Skeletal muscle tissue (tissue), 4 donors: ENCODE measurements around the gene RSBN1L. TPM values are rescaled to one million over a fixed set of nuclear protein-coding genes. Genes with fewer than 3 reads are reported as not detected.

Experiments used
- H3K27ac ChIP-seq: one replicate; pipeline ENCODE4 v1.7.0; 2013; ENCODE audit warnings: mild to moderate bottlenecking, low read depth, low read length, inconsistent platforms
- H3K27me3 ChIP-seq, 3 donors: one replicate each; pipeline ENCODE4 v1.7.0; 2013; ENCODE audit warnings: low read length in 3 of 3; ENCODE audit not compliant: control insufficient read depth in 3 of 3, insufficient read depth in 3 of 3
- H3K36me3 ChIP-seq, 3 donors: one replicate each; pipeline ENCODE4 v1.7.0; 2013; ENCODE audit warnings: low read length in 3 of 3; ENCODE audit not compliant: control insufficient read depth in 3 of 3, insufficient read depth in 3 of 3
- H3K4me1 ChIP-seq, 3 donors: one replicate each; pipeline ENCODE4 v1.7.0; 2013; ENCODE audit warnings: low read length in 3 of 3, mild to moderate bottlenecking in 3 of 3; ENCODE audit not compliant: control insufficient read depth in 3 of 3, insufficient read depth in 3 of 3
- H3K4me3 ChIP-seq, 3 donors: one replicate each; pipeline ENCODE4 v1.7.0; 2013; ENCODE audit warnings: low read length in 3 of 3
- H3K9ac ChIP-seq, 3 donors: one replicate each; pipeline ENCODE4 v1.7.0; 2013; ENCODE audit warnings: low read length in 3 of 3, mild to moderate bottlenecking in 3 of 3, moderate library complexity in 2 of 3, low read depth in 1 of 3
- H3K9me3 ChIP-seq, 3 donors: one replicate each; pipeline ENCODE4 v1.7.0; 2013; ENCODE audit warnings: low read length in 3 of 3; ENCODE audit not compliant: control insufficient read depth in 3 of 3
- total RNA-seq: library from RNA; depleted of rRNA; stranded (reverse); fragments of >200 nt; gene quantifications from one replicate; pipeline ENCODE4 v1.2.3, GENCODE V29; 2014
- donor health status: Osteomylitis.

Gene RSBN1L
- total RNA-seq, 1 donor from 2014 or later = 24.0 TPM

- Histone ChIP-seq H3K9me3 (no peaks in the 10 kb centered on the region), H3K4me3 (no peak overlapping the region), H3K9ac (no peak overlapping the region), H3K27me3 (no peaks in the 10 kb centered on the region), H3K36me3 (peaks cover 0 to 6% (median 4%) of the 10 kb centered on the region in 3 donors), H3K27ac (no peak overlapping the region), H3K4me1 (peaks cover 0 to 5% (median 0%) of the 10 kb centered on the region in 3 donors)
These were observed 42.6 kb downstream of the RSBN1L start for GRCh38 chr7:77738871-77739270.

GRCh38 chr7:77740257-77740656 is 44.0 kb downstream of the RSBN1L start:
- Histone ChIP-seq H3K36me3 (peaks cover 0 to 6% (median 6%) of the 10 kb centered on the region in 3 donors), H3K9me3 (no peaks in the 10 kb centered on the region), H3K9ac (no peak overlapping the region), H3K27me3 (no peaks in the 10 kb centered on the region), H3K27ac (no peak overlapping the region), H3K4me3 (no peak overlapping the region), H3K4me1 (peaks cover 0 to 5% (median 0%) of the 10 kb centered on the region in 3 donors)

GRCh38 chr7:77743518-77743917 is 47.3 kb downstream of the RSBN1L start:
- Histone ChIP-seq H3K4me3 (no peak overlapping the region), H3K9ac (no peak overlapping the region), H3K9me3 (no peaks in the 10 kb centered on the region), H3K27ac (no peak overlapping the region), H3K4me1 (peaks cover 0 to 5% (median 4%) of the 10 kb centered on the region in 3 donors), H3K27me3 (no peaks in the 10 kb centered on the region), H3K36me3 (peaks cover 0 to 5% (median 2%) of the 10 kb centered on the region in 3 donors)

- Histone ChIP-seq H3K4me1 (peaks cover 0 to 5% (median 4%) of the 10 kb centered on the region in 3 donors), H3K27ac (no peak overlapping the region), H3K9me3 (no peaks in the 10 kb centered on the region), H3K27me3 (no peaks in the 10 kb centered on the region), H3K36me3 (peaks cover 3 to 7% (median 6%) of the 10 kb centered on the region in 3 donors), H3K9ac (no peak overlapping the region), H3K4me3 (no peak overlapping the region)
These were observed 49.5 kb downstream of the RSBN1L start for GRCh38 chr7:77745746-77746145.

GRCh38 chr7:77746164-77746823 is 50.0 kb downstream of the RSBN1L start:
- Histone ChIP-seq H3K9ac (no peak overlapping the region), H3K27me3 (no peaks in the 10 kb centered on the region), H3K9me3 (no peaks in the 10 kb centered on the region), H3K36me3 (peaks cover 3 to 7% (median 6%) of the 10 kb centered on the region in 3 donors), H3K4me3 (no peak overlapping the region), H3K27ac (no peak overlapping the region), H3K4me1 (peaks cover 0 to 5% (median 4%) of the 10 kb centered on the region in 3 donors)

GRCh38 chr7:77746824-77747165 is 50.5 kb downstream of the RSBN1L start:
- H3K9ac ChIP-seq = no peak overlapping the region
- no peak overlapping the region for H3K4me3 ChIP-seq
- no peak overlapping the region for H3K27ac ChIP-seq
- no peaks in the 10 kb centered on the region for H3K27me3 ChIP-seq
- peaks cover 3 to 7% (median 6%) of the 10 kb centered on the region in 3 donors for H3K36me3 ChIP-seq
- peaks cover 0 to 5% (median 4%) of the 10 kb centered on the region in 3 donors for H3K4me1 ChIP-seq
- no peaks in the 10 kb centered on the region for H3K9me3 ChIP-seq

- Histone ChIP-seq H3K27ac (no peak overlapping the region), H3K4me1 (peaks cover 3 to 8% (median 6%) of the 10 kb centered on the region in 3 donors), H3K9ac (no peak overlapping the region), H3K27me3 (no peaks in the 10 kb centered on the region), H3K9me3 (no peaks in the 10 kb centered on the region), H3K4me3 (no peak overlapping the region), H3K36me3 (peaks cover 3 to 7% (median 6%) of the 10 kb centered on the region in 3 donors)
These were observed 50.9 kb downstream of the RSBN1L start for GRCh38 chr7:77747178-77747577.

GRCh38 chr7:77747718-77748117 is 51.5 kb downstream of the RSBN1L start:
- Histone ChIP-seq H3K4me3 (no peak overlapping the region), H3K9ac (no peak overlapping the region), H3K27ac (no peak overlapping the region), H3K9me3 (no peaks in the 10 kb centered on the region), H3K4me1 (peaks cover 6 to 10% (median 8%) of the 10 kb centered on the region in 3 donors), H3K36me3 (peaks cover 3 to 7% (median 6%) of the 10 kb centered on the region in 3 donors), H3K27me3 (no peaks in the 10 kb centered on the region)

GRCh38 chr7:77752016-77752415 is 55.8 kb downstream of the RSBN1L start:
- Histone ChIP-seq H3K9me3 (no peaks in the 10 kb centered on the region), H3K9ac (no peak overlapping the region), H3K27me3 (no peaks in the 10 kb centered on the region), H3K4me3 (no peak overlapping the region), H3K4me1 (peaks cover 2 to 10% (median 8%) of the 10 kb centered on the region in 3 donors), H3K27ac (no peak overlapping the region), H3K36me3 (peaks cover 3 to 7% (median 3%) of the 10 kb centered on the region in 3 donors)

- H3K27me3 ChIP-seq = no peaks in the 10 kb centered on the region
- H3K9me3 ChIP-seq = no peaks in the 10 kb centered on the region
- peaks cover 2 to 10% (median 8%) of the 10 kb centered on the region in 3 donors for H3K4me1 ChIP-seq
- H3K36me3 ChIP-seq = peaks cover 3 to 7% (median 3%) of the 10 kb centered on the region in 3 donors
- no peak overlapping the region for H3K4me3 ChIP-seq
- H3K27ac ChIP-seq = no peak overlapping the region
- no peak overlapping the region for H3K9ac ChIP-seq
These were observed 56.9 kb downstream of the RSBN1L start for GRCh38 chr7:77753173-77753572.
